Brain microvascular endothelial cell (primary cell): ENCODE results near the gene AMER3.

Source experiments
- DNase-seq: peaks from one replicate; pipeline ENCODE4 v3.0.0-alpha.2; 2020
- H3K27ac ChIP-seq: fragments of 250-450 bp; sonication (Bioruptor Pico); 2 replicates; pipeline ENCODE4 v1.5.1; 2020; ENCODE audit warnings: mild to moderate bottlenecking, moderate library complexity
- H3K27me3 ChIP-seq: fragments of 250-450 bp; sonication (Bioruptor Pico); replicated peaks from 2 replicates; pipeline ENCODE4 v1.5.1; 2020; ENCODE audit warnings: mild to moderate bottlenecking
- H3K36me3 ChIP-seq: fragments of 250-450 bp; sonication (Bioruptor Pico); replicated peaks from 2 replicates; pipeline ENCODE4 v1.5.1; 2020; ENCODE audit warnings: mild to moderate bottlenecking
- H3K4me3 ChIP-seq: 2 replicates; pipeline ENCODE4 v1.5.1; 2011; ENCODE audit warnings: low read depth, mild to moderate bottlenecking, control low read depth, low read length, moderate library complexity
- in situ Hi-C: cut with HindIII; loops from 2 replicates; pipeline ENCODE4 v1.10.0; 2017; ENCODE audit warnings: low sequenced_read_pairs, low pct_ligation_motif_present
- TF ChIP-seq, protein P1 (sequence below): IDR thresholded peaks from 2 replicates; pipeline ENCODE4 v1.5.1; 2011; ENCODE audit warnings: low read depth, mild to moderate bottlenecking, moderate library complexity, low read length, control low read depth, inconsistent platforms; ENCODE audit errors: missing control alignments

The AMER3 gene

DNA sequence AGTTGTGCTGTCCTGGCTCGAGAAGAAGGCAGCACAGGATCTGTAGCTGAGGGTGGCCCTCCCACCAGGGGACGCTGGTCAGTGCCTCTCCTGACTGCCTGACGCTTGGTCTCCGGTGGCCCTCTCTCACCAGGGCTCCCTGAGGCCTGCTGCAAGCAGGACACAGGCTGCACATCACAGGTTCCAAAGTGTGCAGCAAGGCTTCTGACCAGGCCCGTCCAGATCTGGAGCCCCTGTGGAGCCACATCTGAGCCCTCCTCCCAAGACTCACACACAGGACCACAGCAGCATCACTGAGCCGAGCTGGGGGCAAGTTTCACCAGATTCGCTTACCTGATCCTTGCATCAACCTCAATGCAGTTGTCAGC is 12.1 kb downstream of the AMER3 start:
- no peak for DNase-seq
- Histone ChIP-seq H3K4me3 (no peak overlapping the region), H3K27me3 (no peaks in the 10 kb centered on the region), H3K36me3 (no peaks in the 10 kb centered on the region), H3K27ac (no peak overlapping the region)
- in situ Hi-C loops: no loop called here
- TF ChIP-seq, protein P1, sequence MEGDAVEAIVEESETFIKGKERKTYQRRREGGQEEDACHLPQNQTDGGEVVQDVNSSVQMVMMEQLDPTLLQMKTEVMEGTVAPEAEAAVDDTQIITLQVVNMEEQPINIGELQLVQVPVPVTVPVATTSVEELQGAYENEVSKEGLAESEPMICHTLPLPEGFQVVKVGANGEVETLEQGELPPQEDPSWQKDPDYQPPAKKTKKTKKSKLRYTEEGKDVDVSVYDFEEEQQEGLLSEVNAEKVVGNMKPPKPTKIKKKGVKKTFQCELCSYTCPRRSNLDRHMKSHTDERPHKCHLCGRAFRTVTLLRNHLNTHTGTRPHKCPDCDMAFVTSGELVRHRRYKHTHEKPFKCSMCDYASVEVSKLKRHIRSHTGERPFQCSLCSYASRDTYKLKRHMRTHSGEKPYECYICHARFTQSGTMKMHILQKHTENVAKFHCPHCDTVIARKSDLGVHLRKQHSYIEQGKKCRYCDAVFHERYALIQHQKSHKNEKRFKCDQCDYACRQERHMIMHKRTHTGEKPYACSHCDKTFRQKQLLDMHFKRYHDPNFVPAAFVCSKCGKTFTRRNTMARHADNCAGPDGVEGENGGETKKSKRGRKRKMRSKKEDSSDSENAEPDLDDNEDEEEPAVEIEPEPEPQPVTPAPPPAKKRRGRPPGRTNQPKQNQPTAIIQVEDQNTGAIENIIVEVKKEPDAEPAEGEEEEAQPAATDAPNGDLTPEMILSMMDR: no peak

DNA sequence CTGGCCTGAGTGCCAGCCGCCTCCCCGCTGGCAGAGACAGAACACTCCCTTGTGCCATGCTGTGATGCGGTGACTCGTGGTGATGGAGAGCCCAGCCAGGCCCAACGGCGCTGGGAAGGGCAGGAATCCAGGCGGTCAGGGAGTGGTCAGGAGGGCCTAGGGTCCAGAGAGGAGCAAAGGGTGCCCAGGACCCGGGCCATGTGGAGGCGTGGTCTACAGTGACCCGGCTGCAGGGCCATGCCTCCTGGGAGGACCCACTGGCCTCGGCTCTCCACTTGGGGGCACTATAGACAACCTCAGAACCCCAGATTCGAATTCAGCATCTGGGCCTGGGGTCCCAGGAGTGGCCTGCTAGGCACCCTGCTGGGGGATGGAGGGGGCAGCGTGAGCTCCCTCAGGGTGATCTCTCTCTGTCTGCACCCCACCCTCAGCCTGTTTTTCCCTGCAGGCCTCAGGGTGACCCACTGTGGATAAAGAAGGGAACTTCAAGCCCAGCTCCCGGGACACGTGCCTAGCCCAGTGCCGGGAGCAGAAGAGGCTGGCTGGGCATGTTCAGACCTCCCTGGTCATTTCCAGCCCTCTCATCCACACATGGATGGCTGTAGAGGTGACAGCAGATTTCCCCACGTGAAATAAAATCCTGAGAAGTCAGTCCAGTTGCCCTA is 13.0 kb downstream of the AMER3 start:
- TF ChIP-seq, protein P1: no peak
- in situ Hi-C loops: no loop called here
- Histone ChIP-seq H3K36me3 (no peaks in the 10 kb centered on the region), H3K27me3 (no peaks in the 10 kb centered on the region), H3K4me3 (no peak overlapping the region), H3K27ac (no peak overlapping the region)
- no peak for DNase-seq

DNA sequence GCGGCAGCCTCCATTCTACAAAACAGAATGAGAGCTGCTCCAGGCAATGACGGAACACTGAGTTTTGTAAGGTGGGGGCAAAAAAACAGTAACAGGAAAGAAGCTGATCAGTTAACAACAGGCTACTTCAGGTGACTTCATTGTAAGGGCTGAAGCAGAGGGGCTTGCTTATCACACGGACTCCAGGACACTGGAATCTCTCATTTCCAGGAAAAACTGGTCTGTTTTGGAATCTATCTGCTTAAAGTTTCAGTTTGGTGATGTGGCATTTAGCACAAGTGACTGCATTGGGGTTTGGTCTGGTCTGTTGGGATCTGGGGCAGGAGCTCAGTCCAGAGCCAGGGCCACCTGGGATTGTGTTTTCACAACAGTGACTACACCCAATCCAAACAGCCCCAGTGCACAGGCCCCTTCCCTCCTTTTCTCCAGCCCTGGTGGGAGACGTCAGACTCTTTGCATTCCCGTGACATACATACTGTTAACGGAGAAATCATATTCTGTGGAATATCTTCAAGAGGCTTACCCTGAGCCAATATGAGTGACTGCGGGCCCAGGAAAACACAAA is 14.1 kb downstream of the AMER3 start:
- Histone ChIP-seq H3K36me3 (no peaks in the 10 kb centered on the region), H3K4me3 (no peak overlapping the region), H3K27ac (no peak overlapping the region), H3K27me3 (no peaks in the 10 kb centered on the region)
- in situ Hi-C loops: no loop called here
- TF ChIP-seq, protein P1: no peak
- DNase-seq: no peak

DNA sequence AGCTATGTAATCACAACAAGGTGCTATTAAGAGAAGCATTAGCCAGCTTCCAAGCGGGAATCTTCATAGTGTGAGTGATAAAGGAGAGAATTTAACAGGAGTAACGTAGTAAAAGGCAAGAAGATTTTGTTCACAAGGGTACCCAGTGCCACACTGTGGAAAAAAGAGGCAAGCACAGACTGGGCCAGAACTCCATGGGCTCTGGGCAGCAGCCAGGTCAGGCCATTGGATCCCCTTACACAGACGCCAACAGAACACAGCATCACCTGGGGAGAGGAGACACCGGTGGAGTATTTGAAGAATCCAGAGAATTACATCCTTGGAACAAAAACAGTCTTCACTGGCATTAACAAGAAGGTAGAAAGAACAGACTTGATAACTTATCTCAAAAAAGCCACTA is 21.2 kb downstream of the AMER3 start:
- TF ChIP-seq, protein P1: no peak
- H3K27ac ChIP-seq: no peak overlapping the region
- H3K4me3 ChIP-seq: no peak overlapping the region
- DNase-seq: no peak
- H3K36me3 ChIP-seq: no peaks in the 10 kb centered on the region
- no peaks in the 10 kb centered on the region for H3K27me3 ChIP-seq
- in situ Hi-C loops: no loop called here

DNA sequence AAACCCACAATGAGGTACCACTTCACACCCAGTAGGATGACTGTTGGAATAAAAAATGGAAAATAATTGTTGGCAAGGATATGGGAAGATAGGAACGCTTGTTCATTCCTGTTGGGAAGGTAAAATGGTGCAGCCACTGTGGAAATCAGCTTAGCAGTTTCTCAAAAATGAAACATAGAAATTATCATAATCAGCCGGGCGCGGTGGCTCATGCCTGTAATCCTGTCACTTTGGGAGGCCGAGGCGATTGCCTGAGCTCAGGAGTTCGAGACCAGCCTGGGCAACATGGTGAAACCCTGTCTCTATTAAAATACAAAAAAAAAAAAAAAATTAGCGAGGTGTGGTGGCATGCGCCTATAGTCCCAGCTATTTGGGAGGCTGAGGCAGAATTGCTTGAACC is 23.4 kb downstream of the AMER3 start:
- H3K36me3 ChIP-seq: no peaks in the 10 kb centered on the region
- no peaks in the 10 kb centered on the region for H3K27me3 ChIP-seq
- in situ Hi-C loops: no loop called here
- TF ChIP-seq, protein P1: no peak
- H3K27ac ChIP-seq: no peak overlapping the region
- no peak for DNase-seq
- H3K4me3 ChIP-seq: no peak overlapping the region
